GM18868 (cell line): Measurements from ENCODE around the gene TM4SF20.

ENCODE experiments used
- ATAC-seq: cut with Tn5 transposase; IDR thresholded peaks from one replicate; pipeline ENCODE4 v1.9.1; 2021; ENCODE audit warnings: mild to moderate bottlenecking, moderate library complexity; ENCODE audit not compliant: unreplicated experiment

TM4SF20 gene

GRCh38 chr2:227379095-227379494 is at the start of gene TM4SF20:
TSS of gene TM4SF20 (minus strand) at chr2:227379306. CDS start at chr2:227379268, 38 bp downstream.
- ATAC-seq, result no peak

- ATAC-seq, result no peak
Measured at GRCh38 chr2:227428731-227429285, 49.7 kb upstream of the TM4SF20 start.

GRCh38 chr2:227423656-227424499 is 44.8 kb upstream of the TM4SF20 start:
- ATAC-seq, result no peak

- no peak for ATAC-seq
Measured at GRCh38 chr2:227420087-227421052, 41.3 kb upstream of the TM4SF20 start.

GRCh38 chr2:227416701-227417100 is 37.6 kb upstream of the TM4SF20 start:
- no peak for ATAC-seq

GRCh38 chr2:227415538-227416424 is 36.7 kb upstream of the TM4SF20 start:
- ATAC-seq, result peak; percentile 49

- no peak for ATAC-seq
Measured at GRCh38 chr2:227414846-227415245, 35.7 kb upstream of the TM4SF20 start.

GRCh38 chr2:227413371-227413770 is 34.3 kb upstream of the TM4SF20 start:
- ATAC-seq, result no peak

GRCh38 chr2:227412877-227413276 is 33.8 kb upstream of the TM4SF20 start:
- no peak for ATAC-seq

GRCh38 chr2:227411990-227412350 is 32.9 kb upstream of the TM4SF20 start:
- ATAC-seq, result no peak

- peak; percentile 76 for ATAC-seq
Measured at GRCh38 chr2:227411320-227411989, 32.3 kb upstream of the TM4SF20 start.

GRCh38 chr2:227410191-227410590 is 31.1 kb upstream of the TM4SF20 start:
- no peak for ATAC-seq

GRCh38 chr2:227407591-227408151 is 28.6 kb upstream of the TM4SF20 start:
- no peak for ATAC-seq

GRCh38 chr2:227406177-227407031 is 27.3 kb upstream of the TM4SF20 start:
- peak; percentile 56 for ATAC-seq

GRCh38 chr2:227404585-227405271 is 25.6 kb upstream of the TM4SF20 start:
- no peak for ATAC-seq

- no peak for ATAC-seq
Measured at GRCh38 chr2:227402959-227403358, 23.9 kb upstream of the TM4SF20 start.

GRCh38 chr2:227402321-227402720 is 23.2 kb upstream of the TM4SF20 start:
- ATAC-seq, result no peak

- no peak for ATAC-seq
Measured at GRCh38 chr2:227401550-227401949, 22.4 kb upstream of the TM4SF20 start.
